GM19238 (cell line): ENCODE measurements around the gene PLEKHA5.
"Not testable (repeated sequence)": the region's sequence is repeated elsewhere in the genome, so short reads cannot be mapped to it uniquely, and the experiment has no call there.

Experiments
- DNase-seq: peaks from one replicate; pipeline ENCODE4 v3.0.0; 2011; ENCODE audit warnings: low spot score; ENCODE audit not compliant: insufficient read length

The PLEKHA5 gene

GRCh38 chr12:19400649-19401285, 271.2 kb downstream of the PLEKHA5 start:
- DNase-seq, result not testable (repeated sequence)

GRCh38 chr12:19402211-19402610, 272.7 kb downstream of the PLEKHA5 start:
- no peak for DNase-seq

GRCh38 chr12:19402743-19403431, 273.4 kb downstream of the PLEKHA5 start:
- DNase-seq, result no peak

- no peak for DNase-seq
Observed at GRCh38 chr12:19404242-19404880, 274.8 kb downstream of the PLEKHA5 start.

GRCh38 chr12:19409376-19409775, 279.8 kb downstream of the PLEKHA5 start:
- DNase-seq, result no peak

GRCh38 chr12:19410211-19410610, 280.7 kb downstream of the PLEKHA5 start:
- no peak for DNase-seq

- no peak for DNase-seq
Observed at GRCh38 chr12:19410629-19411185, 281.2 kb downstream of the PLEKHA5 start.

GRCh38 chr12:19411234-19412204, 282.0 kb downstream of the PLEKHA5 start:
- no peak for DNase-seq

- no peak for DNase-seq
Observed at GRCh38 chr12:19412844-19413243, 283.3 kb downstream of the PLEKHA5 start.

GRCh38 chr12:19413582-19413981, 284.0 kb downstream of the PLEKHA5 start:
- not testable (repeated sequence) for DNase-seq

- no peak for DNase-seq
Observed at GRCh38 chr12:19415563-19415962, 286.0 kb downstream of the PLEKHA5 start.

- no peak for DNase-seq
Observed at GRCh38 chr12:19419086-19419485, 289.6 kb downstream of the PLEKHA5 start.

GRCh38 chr12:19421503-19422282, 292.2 kb downstream of the PLEKHA5 start:
- DNase-seq, result no peak

- DNase-seq, result no peak
Observed at GRCh38 chr12:19423166-19423930, 293.8 kb downstream of the PLEKHA5 start.
